H1 (cell line): ENCODE results near the gene ADSS1. TPM values are rescaled to one million over a fixed set of nuclear protein-coding genes. Genes with fewer than 3 reads are reported as not detected.

Experiments
- CTCF ChIA-PET: fragments of 300-600 bp; sonication (Branson Sonifier 250); formaldehyde crosslinking; loops from one replicate; lab custom pipeline; 2021; ENCODE audit not compliant: partially characterized antibody; lab: Charles Lee
- POLR2A ChIA-PET: fragments of 300-600 bp; sonication (Branson Sonifier 250); formaldehyde crosslinking; loops from one replicate; lab custom pipeline; 2021; ENCODE audit warnings: inconsistent platforms; ENCODE audit not compliant: partially characterized antibody; lab: Charles Lee
- DNase-seq, 2 experiments: peaks; one replicate each; pipeline versions ENCODE4 v3.0.0 to v3.0.0-alpha.2; 2010 to 2022; ENCODE audit warnings: low spot score in 2 of 2, low read depth in 1 of 2, mixed read lengths in 1 of 2
- FAIRE-seq: peaks from 2 replicates; lab custom pipeline; 2011; peaks lifted over from hg19 to GRCh38; lab: Jason Lieb, UNC
- H2AFZ ChIP-seq: 2 replicates; pipeline ENCODE4 v1.8.1; 2012; ENCODE audit warnings: low read length, inconsistent platforms
- H2AK5ac ChIP-seq: 2 replicates; pipeline ENCODE4 v1.6.1; 2013; ENCODE audit warnings: low read depth, low read length
- H2BK120ac ChIP-seq: replicated peaks from 2 replicates; pipeline ENCODE3; 2013; ENCODE audit warnings: low read depth, low read length, inconsistent platforms
- H2BK12ac ChIP-seq: 2 replicates; pipeline ENCODE4 v1.6.1; 2013; ENCODE audit warnings: low read depth, low read length
- H2BK15ac ChIP-seq: 2 replicates; pipeline ENCODE4 v1.6.1; 2013; ENCODE audit warnings: low read length
- H2BK20ac ChIP-seq: 2 replicates; pipeline ENCODE4 v1.6.1; 2013; ENCODE audit warnings: low read length
- H2BK5ac ChIP-seq: 2 replicates; pipeline ENCODE4 v1.6.1; 2013; ENCODE audit warnings: low read depth, low read length
- H3K14ac ChIP-seq: 2 replicates; pipeline ENCODE4 v1.6.1; 2013; ENCODE audit warnings: inconsistent platforms; ENCODE audit not compliant: insufficient read length
- H3K18ac ChIP-seq: 2 replicates; pipeline ENCODE4 v1.6.1; 2013; ENCODE audit warnings: low read length; ENCODE audit errors: extremely low read depth
- H3K23ac ChIP-seq: 2 replicates; pipeline ENCODE4 v1.6.1; 2013; ENCODE audit warnings: inconsistent platforms; ENCODE audit not compliant: insufficient read length
- H3K23me2 ChIP-seq: 2 replicates; pipeline ENCODE4 v1.6.1; 2013; ENCODE audit warnings: low read depth, low read length
- H3K27ac ChIP-seq: 2 replicates; pipeline ENCODE4 v1.6.1; 2011; ENCODE audit warnings: low read depth, low read length, inconsistent platforms
- H3K27me3 ChIP-seq, 4 experiments: replicated peaks in 1 of 4; 1 replicate in 1 of 4; 2 replicates in 3 of 4; pipeline versions ENCODE4 v1.6.1 to v1.8.1; 2011 to 2013; ENCODE audit warnings: low read length in 3 of 4, mild to moderate bottlenecking in 3 of 4, inconsistent platforms in 2 of 4, mixed read lengths in 2 of 4, moderate library complexity in 1 of 4; ENCODE audit not compliant: control insufficient read depth in 3 of 4, insufficient read depth in 3 of 4; ENCODE audit errors: extremely low read depth in 1 of 4
- H3K36me3 ChIP-seq, 4 experiments: 2 replicates each; pipeline versions ENCODE4 v1.6.1 to v1.8.1; 2011 to 2013; ENCODE audit warnings: mild to moderate bottlenecking in 4 of 4, low read length in 3 of 4, moderate library complexity in 2 of 4, control low read depth in 1 of 4, inconsistent platforms in 1 of 4; ENCODE audit not compliant: insufficient read depth in 4 of 4, control insufficient read depth in 2 of 4
- H3K4ac ChIP-seq: replicated peaks from 2 replicates; pipeline ENCODE3; 2013; ENCODE audit warnings: low read length, low read depth, mixed read lengths, inconsistent platforms; ENCODE audit not compliant: insufficient read length
- H3K4me1 ChIP-seq, 4 experiments: replicated peaks in 1 of 4; 1 replicate in 1 of 4; 2 replicates in 3 of 4; pipeline versions ENCODE4 v1.6.1 to v1.8.1; 2011 to 2013; ENCODE audit warnings: low read length in 3 of 4, inconsistent platforms in 2 of 4, mixed read lengths in 1 of 4; ENCODE audit not compliant: insufficient read depth in 4 of 4, control insufficient read depth in 3 of 4
- H3K4me2 ChIP-seq, 2 experiments: 2 replicates each; pipeline versions ENCODE4 v1.6.1 to v1.8.1; 2011 to 2013; ENCODE audit warnings: low read depth in 2 of 2, low read length in 2 of 2, control low read depth in 1 of 2, inconsistent platforms in 1 of 2, mild to moderate bottlenecking in 1 of 2; ENCODE audit not compliant: insufficient read depth in 1 of 2
- H3K4me3 ChIP-seq, 4 experiments: fragments of 200-600, 300-600 bp in 1 of 4; sonication (generic), shearing (Covaris generic), sonication (Bioruptor Twin) in 1 of 4; 2 replicates each; pipeline versions ENCODE4 v1.5.1 to v1.8.1; 2011 to 2016; ENCODE audit warnings: low read length in 4 of 4, low read depth in 3 of 4, control low read depth in 2 of 4, inconsistent platforms in 2 of 4, mild to moderate bottlenecking in 2 of 4, mixed read lengths in 1 of 4, moderate library complexity in 1 of 4; ENCODE audit not compliant: insufficient read depth in 2 of 4; ENCODE audit errors: extremely low read depth in 1 of 4
- H3K56ac ChIP-seq: replicated peaks from 2 replicates; pipeline ENCODE3; 2013; ENCODE audit warnings: low read depth, mild to moderate bottlenecking, mixed read lengths, low read length, inconsistent platforms; ENCODE audit not compliant: insufficient read length
- H3K79me1 ChIP-seq: 2 replicates; pipeline ENCODE4 v1.6.1; 2013; ENCODE audit warnings: low read depth, low read length, control low read depth
- H3K79me2 ChIP-seq, 2 experiments: 2 replicates each; pipeline versions ENCODE4 v1.6.1 to v1.8.1; 2012 to 2013; ENCODE audit warnings: low read length in 2 of 2, mild to moderate bottlenecking in 2 of 2, inconsistent platforms in 1 of 2; ENCODE audit not compliant: insufficient read depth in 2 of 2, control insufficient read depth in 1 of 2
- H3K9ac ChIP-seq, 4 experiments: replicated peaks in 1 of 4; 1 replicate in 1 of 4; 2 replicates in 3 of 4; pipeline versions ENCODE4 v1.6.1 to v1.8.1; 2011 to 2013; ENCODE audit warnings: low read depth in 3 of 4, low read length in 3 of 4, control low read depth in 2 of 4, mild to moderate bottlenecking in 2 of 4, moderate library complexity in 2 of 4, inconsistent platforms in 1 of 4; ENCODE audit errors: extremely low read depth in 1 of 4
- H3K9me3 ChIP-seq, 2 experiments: 2 replicates each; pipeline versions ENCODE4 v1.6.1 to v1.8.1; 2012 to 2013; ENCODE audit warnings: mild to moderate bottlenecking in 2 of 2, moderate library complexity in 2 of 2, control low read depth in 1 of 2, inconsistent platforms in 1 of 2, low read depth in 1 of 2, low read length in 1 of 2, mixed read lengths in 1 of 2; ENCODE audit not compliant: insufficient read depth in 2 of 2
- H4K20me1 ChIP-seq, 2 experiments: replicated peaks in 1 of 2; 2 replicates each; pipeline versions ENCODE3 to v1.8.1; 2011 to 2013; ENCODE audit warnings: inconsistent platforms in 2 of 2, low read length in 2 of 2, mild to moderate bottlenecking in 1 of 2; ENCODE audit not compliant: insufficient read depth in 2 of 2, control insufficient read depth in 1 of 2
- H4K5ac ChIP-seq: 2 replicates; pipeline ENCODE4 v1.6.1; 2013; ENCODE audit warnings: low read length, low read depth, mixed read lengths, inconsistent platforms; ENCODE audit not compliant: insufficient read length
- H4K8ac ChIP-seq: 2 replicates; pipeline ENCODE4 v1.8.0; 2013; ENCODE audit warnings: mild to moderate bottlenecking, moderate library complexity, low read length, inconsistent platforms; ENCODE audit not compliant: insufficient read depth; ENCODE audit errors: extremely low read depth
- H4K91ac ChIP-seq: replicated peaks from 2 replicates; pipeline ENCODE3; 2013; ENCODE audit warnings: low read length, mixed read lengths, inconsistent platforms; ENCODE audit not compliant: insufficient read length
- ASH2L ChIP-seq: fragments of 200-600, 300-600 bp; sonication (generic); IDR thresholded peaks from one replicate; pipeline ENCODE4 v1.7.1; 2017; ENCODE audit warnings: low read length
- CTCF ChIP-seq, 3 experiments: IDR thresholded peaks; 1 replicate in 2 of 3; 2 replicates in 1 of 3; pipeline versions ENCODE4 v1.5.1 to v1.6.1; 2011; ENCODE audit warnings: low read length in 3 of 3, mild to moderate bottlenecking in 3 of 3, inconsistent platforms in 2 of 3, low read depth in 1 of 3, moderate library complexity in 1 of 3; ENCODE audit not compliant: insufficient read depth in 1 of 3; ENCODE audit errors: control extremely low read depth in 1 of 3
- EP300 ChIP-seq, 2 experiments: IDR thresholded peaks; 1 replicate in 1 of 2; 2 replicates in 1 of 2; pipeline ENCODE4 v1.6.1; 2011 to 2012; ENCODE audit warnings: low read depth in 2 of 2, low read length in 2 of 2, mild to moderate bottlenecking in 2 of 2, borderline replicate concordance in 1 of 2, inconsistent platforms in 1 of 2, moderate library complexity in 1 of 2
- RAD21 ChIP-seq, 2 experiments: IDR thresholded peaks in 1 of 2; conservative IDR thresholded peaks in 1 of 2; 2 replicates each; pipeline ENCODE4 v1.6.1; 2011; ENCODE audit warnings: low read depth in 2 of 2, low read length in 2 of 2, improper control_type of control experiment in 1 of 2, inconsistent platforms in 1 of 2, mild to moderate bottlenecking in 1 of 2, moderate library complexity in 1 of 2
- WGBS, 2 experiments: shearing (Covaris generic) in 1 of 2; methylation state at CpG; one replicate each; pipeline versions ENCODE4 v1.1.6 to v1.1.7; 2013 to 2015; ENCODE audit warnings: low lambda C conversion rate in 2 of 2, mixed read lengths in 2 of 2, inconsistent platforms in 1 of 2, low coverage in 1 of 2, missing lambda C conversion rate in 1 of 2; ENCODE audit not compliant: insufficient replicate concordance in 2 of 2, insufficient coverage in 1 of 2, insufficient read length in 1 of 2; ENCODE audit errors: extremely low coverage in 1 of 2, missing lambda C conversion rate in 1 of 2; 5-methylcytosine and 5-hydroxymethylcytosine counted together
- polyA plus RNA-seq, 7 experiments: library from polyadenylated mRNA; depleted of rRNA in 3 of 7; stranded (reverse) in 5 of 7; unstranded in 2 of 7; fragments of >200 nt in 5 of 7; fragments of 200-250 nt in 2 of 7; gene quantifications; 1 replicate in 5 of 7; 2 replicates in 1 of 7; 4 replicates in 1 of 7; pipeline versions ENCODE4 v1.2.1 to v1.2.3, GENCODE V29; 2011 to 2013; ENCODE audit warnings: missing spikeins in 2 of 7, mixed read lengths in 2 of 7
- total RNA-seq: library from RNA; stranded (reverse); fragmentation: NEBNext Ultra II Directional; extraction: Animal tissue kit (Norgen Biotek cat#: 25700); gene quantifications from 2 replicates; pipeline ENCODE4 v1.2.1, GENCODE V29; 2021
- TF ChIP-seq, protein P1 (sequence below): IDR thresholded peaks from 2 replicates; pipeline ENCODE4 v1.6.1; 2012; ENCODE audit warnings: inconsistent platforms

ADSS1 gene
- total and polyA plus RNA-seq, 2 of the 8 experiments (the other 6 are each of a cell fraction or from before 2014, with no cell fraction given) = 7.1 to 7.9 TPM

DNA sequence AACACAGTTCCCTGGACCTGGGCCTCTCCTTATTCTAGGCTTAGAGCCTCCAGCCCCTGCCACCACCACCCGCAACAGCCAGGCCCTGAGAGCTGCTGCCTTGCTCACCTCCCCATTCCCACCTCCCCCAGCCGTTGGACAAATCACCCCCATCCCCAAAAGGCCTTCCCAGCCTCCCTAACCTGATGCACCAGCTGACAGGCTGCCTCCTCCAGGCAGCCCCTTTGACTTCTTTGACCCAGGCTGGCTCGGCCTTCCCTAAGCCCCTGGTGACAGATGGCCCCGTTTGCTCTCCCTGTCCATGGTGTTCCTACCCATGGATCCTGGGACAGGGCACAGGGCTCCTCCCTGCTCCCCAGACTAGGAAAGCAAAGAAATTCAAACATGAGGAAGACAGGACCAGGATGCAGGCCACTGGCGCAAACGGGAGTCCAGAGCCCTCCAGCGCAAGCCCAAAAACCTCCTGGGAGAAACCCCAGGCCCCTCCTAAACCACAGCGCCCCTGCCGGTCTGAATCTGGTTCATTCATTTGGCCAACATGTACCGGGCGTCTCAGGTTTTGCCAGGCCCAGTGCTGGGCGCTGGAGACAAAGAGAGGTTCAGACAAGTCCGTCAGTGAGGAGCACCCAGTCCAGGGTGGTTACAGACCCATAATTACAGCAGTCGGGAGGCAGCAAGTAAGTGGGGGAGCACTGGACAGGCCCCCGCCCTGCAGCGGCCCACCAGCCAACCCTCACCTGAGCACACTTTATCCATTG, 69.1 kb downstream of the ADSS1 start:
- H3K36me3 ChIP-seq = peaks cover 0 to 4% (median 0%) of the 10 kb centered on the region in 4 experiments; a peak in 3 of 8 replicates
- ChIA-PET POLR2A (interaction anchor here (1.7 kb wide), 1 partner anchor 23 kb away, joined by 9 read pairs; no protein-coding TSS in a partner anchor), CTCF (interaction anchor here (0.6 to 11.1 kb wide), 8 partner anchors 14 to 252 kb away, joined by 3 to 110 read pairs (median 4); no protein-coding TSS in a partner anchor)
- H3K56ac ChIP-seq = no peak overlapping the region
- peak overlapping the region; percentile 88 to 93 for H3K4me2 ChIP-seq
- peak overlapping the region; percentile 48; the same call in 1 of the 2 replicates for H2BK20ac ChIP-seq
- H4K8ac ChIP-seq = no peak overlapping the region
- no peak overlapping the region for H3K4ac ChIP-seq
- H3K18ac ChIP-seq = no peak overlapping the region
- no peak overlapping the region; a peak in 1 of 8 replicates for H3K4me3 ChIP-seq
- H2AK5ac ChIP-seq = peak overlapping the region; percentile 11; the same call in 1 of the 2 replicates
- no peak overlapping the region for H2AFZ ChIP-seq
- peaks cover 26 to 35% of the 10 kb centered on the region in 2 experiments for H4K20me1 ChIP-seq
- WGBS, 2 experiments = 68% methylated on average over 15 of the region's 16 CpGs; no CpG with 5 or more reads in 1 of the 2 experiments
- H3K9ac ChIP-seq = no peak overlapping the region
- H3K79me1 ChIP-seq = peaks cover 8% of the 10 kb centered on the region
- FAIRE-seq (no peak), DNase-seq (peak in 1 of 2 experiments; percentile 77)
- peaks cover 0 to 6% of the 10 kb centered on the region in 2 experiments; a peak in 1 of 4 replicates for H3K79me2 ChIP-seq
- H3K23me2 ChIP-seq = peaks cover 13% of the 10 kb centered on the region; the same call in 1 of the 2 replicates
- peaks cover 4 to 41% (median 30%) of the 10 kb centered on the region in 4 experiments for H3K4me1 ChIP-seq
- no peak overlapping the region for H4K5ac ChIP-seq
- peak overlapping the region; percentile 2; the same call in 1 of the 2 replicates for H2BK15ac ChIP-seq
- peak overlapping the region; percentile 39 for H4K91ac ChIP-seq
- H2BK5ac ChIP-seq = no peak overlapping the region
- no peaks in the 10 kb centered on the region for H3K9me3 ChIP-seq
- no peak overlapping the region for H3K27ac ChIP-seq
- H2BK12ac ChIP-seq = 0 out of 2 replicates have a peak overlapping the region, but pooled peaks have one; percentile 87
- no peak overlapping the region for H3K14ac ChIP-seq
- H3K27me3 ChIP-seq = peaks cover 2 to 30% (median 25%) of the 10 kb centered on the region in 4 experiments
- H2BK120ac ChIP-seq = no peak overlapping the region
- TF ChIP-seq CTCF (IDR thresholded peaks at IDR 0.05; ENCODE audit: control extremely low read depth in 1 of 3, insufficient read depth in 1 of 3, low read depth in 1 of 3, low read length in 3 of 3) (peak in 2 of 3 experiments; percentile 53 to 58; a peak in 3 of 4 replicates), RAD21 (IDR thresholded peaks at IDR 0.05 in 1 of 2, conservative IDR thresholded peaks at IDR 0.05 in 1 of 2; ENCODE audit: low read depth in 2 of 2, low read length in 2 of 2) (peak; percentile 34 to 46; a peak in 2 of 4 replicates), ASH2L (no peak), EP300 (IDR thresholded peaks at IDR 0.05; ENCODE audit: borderline replicate concordance in 1 of 2, low read depth in 2 of 2, low read length in 2 of 2) (no peak)
- TF ChIP-seq, protein P1, sequence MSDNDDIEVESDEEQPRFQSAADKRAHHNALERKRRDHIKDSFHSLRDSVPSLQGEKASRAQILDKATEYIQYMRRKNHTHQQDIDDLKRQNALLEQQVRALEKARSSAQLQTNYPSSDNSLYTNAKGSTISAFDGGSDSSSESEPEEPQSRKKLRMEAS = no peak
- H3K23ac ChIP-seq = no peak overlapping the region
